IPS DF 6.9 (cell line): Measurements from ENCODE around the gene RERE.

Experiments used
- DNase-seq: peaks from one replicate; pipeline ENCODE4 v3.0.0-alpha.2; 2013; ENCODE audit warnings: low read depth, low spot score
- H3K27ac ChIP-seq: one replicate; pipeline ENCODE4 v1.5.1; 2013; ENCODE audit warnings: low read length, control low read depth
- H3K27me3 ChIP-seq: 2 replicates; pipeline ENCODE4 v1.6.1; 2013; ENCODE audit warnings: mild to moderate bottlenecking, low read length; ENCODE audit not compliant: control insufficient read depth, insufficient read depth
- H3K36me3 ChIP-seq: 2 replicates; pipeline ENCODE4 v1.6.1; 2013; ENCODE audit warnings: low read length; ENCODE audit not compliant: control insufficient read depth, insufficient read depth
- H3K4me1 ChIP-seq: 2 replicates; pipeline ENCODE4 v1.6.1; 2013; ENCODE audit warnings: low read length; ENCODE audit not compliant: control insufficient read depth, insufficient read depth
- H3K4me3 ChIP-seq: 2 replicates; pipeline ENCODE4 v1.5.1; 2013; ENCODE audit warnings: mild to moderate bottlenecking, low read length
- H3K9me3 ChIP-seq: 2 replicates; pipeline ENCODE4 v1.6.1; 2013; ENCODE audit warnings: low read length, inconsistent platforms; ENCODE audit not compliant: control insufficient read depth, insufficient read depth
- WGBS: extraction: QIAGEN DNeasy Blood & Tissue Kit; methylation state at CpG from one replicate; pipeline ENCODE4 v1.1.7; 2013; ENCODE audit warnings: mixed read lengths, missing lambda C conversion rate; ENCODE audit not compliant: insufficient read length, insufficient coverage; 5-methylcytosine and 5-hydroxymethylcytosine counted together

The RERE gene

DNA sequence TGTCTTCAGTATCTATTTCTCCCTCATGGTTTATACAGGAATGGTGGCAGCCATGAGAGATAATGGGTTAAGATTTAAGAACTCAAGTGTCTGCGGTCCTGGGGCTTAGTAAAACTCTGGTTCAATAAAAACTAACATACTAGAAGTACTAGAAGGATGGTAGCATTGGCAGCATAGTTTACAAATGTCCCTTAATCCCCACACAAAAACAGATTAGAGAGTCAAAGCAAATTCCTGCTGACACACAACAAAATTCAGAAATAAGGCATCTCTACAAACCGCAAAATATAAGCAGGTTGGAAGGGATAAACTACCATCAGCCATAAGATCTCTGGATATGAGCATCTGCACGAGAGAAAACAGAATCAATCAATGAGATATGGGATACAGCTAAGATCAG lies 234.4 kb downstream of the RERE start:
- DNase-seq = no peak

GRCh38 chr1:8580566-8580965 lies 236.9 kb downstream of the RERE start:
- no peak for DNase-seq

More for the DNA sequence above, 234.4 kb downstream of the RERE start:
- Histone ChIP-seq H3K27ac (no peak overlapping the region), H3K4me3 (no peak overlapping the region), H3K9me3 (no peaks in the 10 kb centered on the region), H3K27me3 (no peaks in the 10 kb centered on the region), H3K4me1 (no peaks in the 10 kb centered on the region; the same call in 1 of the 2 replicates), H3K36me3 (no peaks in the 10 kb centered on the region)
- no CpG with 5 or more reads among the region's 3 CpGs for WGBS

GRCh38 chr1:8578936-8579335 lies 238.5 kb downstream of the RERE start:
- H3K4me3 ChIP-seq = no peak overlapping the region
- DNase-seq = no peak
- no peaks in the 10 kb centered on the region; the same call in 1 of the 2 replicates for H3K4me1 ChIP-seq
- H3K36me3 ChIP-seq = no peaks in the 10 kb centered on the region
- no peak overlapping the region for H3K27ac ChIP-seq
- WGBS = no CpG with 5 or more reads among the region's 5 CpGs
- H3K27me3 ChIP-seq = no peaks in the 10 kb centered on the region
- no peaks in the 10 kb centered on the region for H3K9me3 ChIP-seq

More at GRCh38 chr1:8580566-8580965, 236.9 kb downstream of the RERE start:
- no peak overlapping the region for H3K27ac ChIP-seq
- H3K4me1 ChIP-seq = no peaks in the 10 kb centered on the region; the same call in 1 of the 2 replicates
- no peak overlapping the region for H3K4me3 ChIP-seq
- no CpG with 5 or more reads among the region's 4 CpGs for WGBS
- no peaks in the 10 kb centered on the region for H3K9me3 ChIP-seq
- no peaks in the 10 kb centered on the region for H3K27me3 ChIP-seq
- H3K36me3 ChIP-seq = no peaks in the 10 kb centered on the region

GRCh38 chr1:8578132-8578877 lies 239.1 kb downstream of the RERE start:
- no CpG with 5 or more reads among the region's 2 CpGs for WGBS
- no peak for DNase-seq
- no peak overlapping the region for H3K27ac ChIP-seq
- H3K27me3 ChIP-seq = no peaks in the 10 kb centered on the region
- H3K9me3 ChIP-seq = no peaks in the 10 kb centered on the region
- H3K4me3 ChIP-seq = no peak overlapping the region
- H3K36me3 ChIP-seq = no peaks in the 10 kb centered on the region
- H3K4me1 ChIP-seq = no peaks in the 10 kb centered on the region; the same call in 1 of the 2 replicates

DNA sequence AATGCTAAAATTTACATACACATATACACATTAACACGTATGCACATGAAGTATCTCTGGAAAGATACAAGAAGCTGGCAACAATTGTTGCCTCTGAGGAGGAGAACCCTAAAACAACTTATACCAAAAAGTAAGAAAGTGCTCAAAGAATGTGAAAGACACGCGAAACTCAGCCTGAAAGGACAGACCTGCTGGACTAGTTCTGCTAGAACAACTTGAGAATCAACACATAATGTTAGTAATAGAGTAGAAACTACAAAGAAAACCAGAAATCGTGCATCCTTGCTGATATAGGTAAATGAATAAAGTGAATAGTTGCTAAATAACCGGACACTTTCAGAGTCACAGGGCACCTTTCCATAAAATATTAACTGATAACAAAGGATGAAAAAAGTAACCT lies 242.5 kb downstream of the RERE start:
- no peaks in the 10 kb centered on the region for H3K27me3 ChIP-seq

GRCh38 chr1:8572106-8572505 lies 245.3 kb downstream of the RERE start:
- Histone ChIP-seq H3K9me3 (no peaks in the 10 kb centered on the region), H3K4me3 (no peak overlapping the region), H3K27me3 (no peaks in the 10 kb centered on the region), H3K36me3 (no peaks in the 10 kb centered on the region), H3K4me1 (no peaks in the 10 kb centered on the region), H3K27ac (no peak overlapping the region)
- WGBS = no CpG with 5 or more reads among the region's 1 CpG
- DNase-seq = no peak

More for the DNA sequence above, 242.5 kb downstream of the RERE start:
- H3K27ac ChIP-seq = no peak overlapping the region
- H3K36me3 ChIP-seq = no peaks in the 10 kb centered on the region
- no peak for DNase-seq
- WGBS = no CpG with 5 or more reads among the region's 5 CpGs
- no peaks in the 10 kb centered on the region for H3K4me1 ChIP-seq
- H3K4me3 ChIP-seq = no peak overlapping the region
- no peaks in the 10 kb centered on the region for H3K9me3 ChIP-seq

DNA sequence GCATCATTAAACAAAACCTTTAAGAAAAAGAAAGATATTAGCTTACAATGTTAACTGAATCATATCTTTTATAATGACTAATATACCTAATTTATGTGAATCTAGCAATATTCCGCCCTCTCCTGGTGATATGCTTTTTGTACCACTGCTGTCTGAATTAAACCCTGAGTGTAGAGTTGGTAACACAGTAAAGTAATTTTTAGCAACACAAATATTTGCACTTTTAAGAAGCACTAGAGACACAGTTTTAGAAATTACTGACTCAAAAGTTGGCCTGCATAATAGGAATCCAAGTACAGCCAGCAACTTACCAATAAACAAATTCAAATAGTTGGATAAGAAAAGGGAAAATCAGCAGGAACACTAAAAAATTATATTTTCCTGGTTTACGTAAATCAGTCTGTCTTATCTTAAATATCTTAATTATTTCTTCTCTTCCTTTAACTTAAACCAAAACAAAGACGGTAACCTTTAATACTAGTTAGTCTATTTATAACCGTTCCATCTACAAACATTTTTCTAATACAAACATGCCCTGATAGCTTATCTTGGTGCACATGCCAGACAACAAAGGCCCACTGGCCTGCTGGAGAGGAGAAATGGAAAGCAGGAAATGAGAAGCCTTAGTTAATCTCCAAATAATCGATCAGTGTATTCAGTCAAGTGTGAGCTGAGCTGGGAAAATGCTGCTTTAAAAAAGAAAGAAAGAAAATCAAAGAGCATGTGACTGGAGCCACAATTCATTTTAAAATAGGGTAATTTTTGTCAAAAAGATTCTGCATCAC lies 246.0 kb downstream of the RERE start:
- Histone ChIP-seq H3K27ac (no peak overlapping the region), H3K4me3 (no peak overlapping the region)

GRCh38 chr1:8570465-8570864 lies 247.0 kb downstream of the RERE start:
- Histone ChIP-seq H3K4me1 (no peaks in the 10 kb centered on the region), H3K27ac (no peak overlapping the region), H3K27me3 (no peaks in the 10 kb centered on the region), H3K36me3 (no peaks in the 10 kb centered on the region), H3K9me3 (no peaks in the 10 kb centered on the region), H3K4me3 (no peak overlapping the region)
- no peak for DNase-seq
- no CpG with 5 or more reads among the region's 3 CpGs for WGBS

More for the DNA sequence above, 246.0 kb downstream of the RERE start:
- Histone ChIP-seq H3K4me1 (no peaks in the 10 kb centered on the region), H3K27me3 (no peaks in the 10 kb centered on the region), H3K9me3 (no peaks in the 10 kb centered on the region), H3K36me3 (no peaks in the 10 kb centered on the region)
- DNase-seq = no peak
- 100% methylated on average over 3 of the region's 5 CpGs for WGBS

- Histone ChIP-seq H3K27ac (no peak overlapping the region), H3K36me3 (no peaks in the 10 kb centered on the region), H3K4me1 (no peaks in the 10 kb centered on the region), H3K4me3 (no peak overlapping the region), H3K9me3 (no peaks in the 10 kb centered on the region), H3K27me3 (no peaks in the 10 kb centered on the region)
- DNase-seq = no peak
- WGBS = no CpG with 5 or more reads among the region's 4 CpGs
Observed at GRCh38 chr1:8569242-8569641, 248.2 kb downstream of the RERE start.

DNA sequence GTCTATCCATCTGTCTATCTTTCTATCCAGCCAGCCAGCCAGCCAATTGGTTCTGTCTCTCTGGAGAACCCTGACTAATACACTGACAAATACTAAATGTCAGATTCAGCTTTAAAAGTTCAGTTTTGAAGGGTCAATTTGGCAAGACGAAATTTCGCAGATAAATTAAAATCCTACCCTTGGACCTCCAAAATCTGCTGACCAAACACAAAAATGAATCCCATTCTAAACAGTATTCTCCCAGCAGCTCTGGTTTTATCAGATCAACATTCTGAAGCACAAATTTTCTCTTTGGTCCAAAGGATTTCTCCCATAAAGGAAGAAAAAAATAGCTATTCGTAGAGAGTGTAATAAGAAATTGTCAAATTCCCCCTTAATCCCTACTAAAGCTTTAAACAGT lies 248.6 kb downstream of the RERE start:
- H3K27ac ChIP-seq = no peak overlapping the region
- WGBS = no CpG with 5 or more reads among the region's 3 CpGs

More for the DNA sequence above, 248.6 kb downstream of the RERE start:
- no peak for DNase-seq
- H3K27me3 ChIP-seq = no peaks in the 10 kb centered on the region
- H3K9me3 ChIP-seq = no peaks in the 10 kb centered on the region
- H3K4me1 ChIP-seq = no peaks in the 10 kb centered on the region; the same call in 1 of the 2 replicates
- no peaks in the 10 kb centered on the region for H3K36me3 ChIP-seq
- H3K4me3 ChIP-seq = no peak overlapping the region
